HG03066 (cell line): ENCODE measurements around the gene OR9A2.

Experiments
- ATAC-seq: cut with Tn5 transposase; IDR thresholded peaks from one replicate; pipeline ENCODE4 v1.9.1; 2021; ENCODE audit warnings: low read depth; ENCODE audit not compliant: unreplicated experiment

Gene OR9A2

DNA sequence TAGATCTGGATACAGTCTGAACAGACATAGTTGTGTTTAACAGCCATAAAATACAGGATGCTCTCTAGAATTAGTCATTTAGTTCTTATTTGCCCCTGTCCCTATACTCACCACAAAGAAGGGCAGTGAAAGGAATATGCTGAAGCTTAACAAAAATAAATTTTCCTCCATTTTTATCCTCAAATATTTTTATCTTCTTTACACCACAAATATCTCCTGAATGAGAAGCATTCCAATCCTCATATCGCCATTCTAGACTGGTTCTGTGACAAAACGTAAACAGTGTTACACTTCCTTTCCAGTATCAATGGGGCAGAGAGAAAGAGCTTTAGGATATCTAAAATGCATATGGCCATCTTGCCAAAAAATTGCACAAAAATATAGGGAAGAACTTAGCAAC, 1.6 kb downstream of the OR9A2 start:
- no peak for ATAC-seq

- ATAC-seq = no peak
Measured at GRCh38 chr7:143023047-143023446, 3.9 kb downstream of the OR9A2 start.

- no peak for ATAC-seq
Measured at GRCh38 chr7:143018931-143019330, 8.0 kb downstream of the OR9A2 start.

DNA sequence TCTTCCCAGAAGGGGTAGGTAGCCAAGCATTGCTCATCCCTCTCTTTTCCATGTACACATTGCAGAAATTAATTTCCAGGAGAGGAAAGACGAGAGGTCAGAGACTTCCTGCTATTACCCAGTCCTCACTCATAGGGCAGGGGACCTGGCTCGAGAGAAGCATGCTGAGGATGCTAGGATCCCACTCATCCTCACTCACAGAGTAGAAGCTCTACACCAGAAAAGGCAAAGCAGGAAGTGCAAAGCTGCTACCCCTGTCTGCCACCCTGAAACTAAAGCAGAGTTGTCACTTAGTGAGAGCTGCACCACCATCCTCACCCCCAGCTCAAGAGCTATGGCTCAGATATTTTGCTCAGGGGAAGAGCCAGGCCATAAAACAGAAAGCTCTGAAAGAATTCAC, 9.9 kb downstream of the OR9A2 start:
- no peak for ATAC-seq

GRCh38 chr7:143015926-143016490, 10.9 kb downstream of the OR9A2 start:
- ATAC-seq = no peak

- ATAC-seq = peak; percentile 56
Measured at GRCh38 chr7:143015084-143015483, 11.8 kb downstream of the OR9A2 start.

DNA sequence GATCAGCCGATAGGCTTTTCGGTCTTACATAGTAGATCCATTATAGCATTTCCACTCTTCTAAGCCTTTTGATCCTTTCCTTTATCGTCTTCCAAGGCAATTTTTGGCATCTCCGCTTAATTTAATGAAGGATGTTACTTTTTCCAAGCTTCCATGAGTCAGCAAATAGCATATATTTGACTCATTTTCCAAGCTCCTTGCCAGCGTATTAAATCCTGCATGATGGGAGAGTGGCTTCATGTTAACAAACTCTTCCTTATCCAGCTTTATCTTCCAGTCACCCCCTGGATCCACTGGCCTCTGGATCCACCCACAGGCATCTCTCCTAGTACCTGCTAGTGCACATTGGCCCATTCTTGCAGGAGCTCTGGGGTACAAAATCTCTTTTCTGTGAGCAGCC, 13.0 kb downstream of the OR9A2 start:
- ATAC-seq = no peak

DNA sequence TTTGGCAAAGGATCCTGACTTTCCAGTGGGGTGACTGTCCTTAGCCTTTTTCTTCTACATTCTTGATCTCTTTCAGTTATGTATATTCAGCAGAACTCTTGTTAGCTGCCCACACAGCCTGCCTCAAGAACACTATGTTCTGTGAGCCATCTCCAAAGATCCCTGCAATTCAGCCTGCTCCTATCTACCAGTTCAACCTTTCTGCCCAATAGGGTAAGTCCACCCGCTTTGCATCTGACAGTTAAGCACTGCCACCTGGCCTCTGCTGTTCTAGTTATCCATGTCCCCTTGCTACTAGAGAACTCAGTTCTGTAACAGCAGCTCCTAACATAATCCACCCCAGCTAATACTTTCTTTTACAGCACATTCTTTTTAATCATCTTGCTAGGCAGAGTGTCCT, 13.5 kb downstream of the OR9A2 start:
- no peak for ATAC-seq

GRCh38 chr7:143012409-143012808, 14.5 kb downstream of the OR9A2 start:
- ATAC-seq = no peak

GRCh38 chr7:143012001-143012400, 14.9 kb downstream of the OR9A2 start:
- no peak for ATAC-seq

DNA sequence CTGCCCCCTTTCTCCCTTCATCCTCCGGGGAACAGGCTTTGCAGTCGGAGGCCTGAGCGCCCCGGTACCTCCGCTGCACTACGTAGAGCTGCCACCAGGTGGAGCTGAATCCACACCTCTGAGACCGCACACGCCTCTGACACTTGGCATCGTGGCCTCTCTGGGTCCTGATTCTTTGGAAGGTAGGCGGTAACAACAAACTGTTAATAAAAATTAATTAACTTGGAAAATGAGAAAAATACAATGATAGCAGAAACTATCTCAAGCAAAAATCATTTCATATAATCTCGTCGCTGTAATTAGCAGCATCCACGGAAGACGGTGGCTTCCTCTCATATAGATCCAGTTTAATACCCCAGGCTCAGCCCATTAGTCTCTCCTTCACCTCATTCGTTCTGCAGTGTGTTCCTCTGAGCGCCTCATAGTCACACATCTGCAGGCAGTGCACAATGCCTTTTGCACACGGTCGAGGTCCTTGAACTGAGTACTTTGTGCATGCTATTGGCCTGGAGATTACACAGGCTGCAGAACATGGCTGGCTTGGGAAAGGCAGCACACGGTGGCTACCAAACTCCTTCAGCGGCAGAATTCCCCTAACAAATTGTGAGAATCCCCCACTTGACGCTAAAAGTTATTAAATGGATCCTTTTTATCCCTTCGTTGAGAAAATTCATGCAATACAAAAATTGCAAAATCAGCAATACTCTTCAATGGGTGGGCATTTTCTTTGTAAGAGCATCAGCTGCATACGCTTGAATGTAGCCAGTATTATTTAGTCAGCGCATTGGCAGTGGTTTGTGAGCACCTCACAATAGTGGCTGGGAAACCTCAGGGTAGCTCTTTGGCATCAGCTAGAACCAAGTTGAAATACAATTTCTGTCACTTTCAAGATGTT, 18.7 kb downstream of the OR9A2 start:
- ATAC-seq = peak; percentile 89

- ATAC-seq = no peak
Measured at GRCh38 chr7:143005632-143006260, 21.2 kb downstream of the OR9A2 start.

DNA sequence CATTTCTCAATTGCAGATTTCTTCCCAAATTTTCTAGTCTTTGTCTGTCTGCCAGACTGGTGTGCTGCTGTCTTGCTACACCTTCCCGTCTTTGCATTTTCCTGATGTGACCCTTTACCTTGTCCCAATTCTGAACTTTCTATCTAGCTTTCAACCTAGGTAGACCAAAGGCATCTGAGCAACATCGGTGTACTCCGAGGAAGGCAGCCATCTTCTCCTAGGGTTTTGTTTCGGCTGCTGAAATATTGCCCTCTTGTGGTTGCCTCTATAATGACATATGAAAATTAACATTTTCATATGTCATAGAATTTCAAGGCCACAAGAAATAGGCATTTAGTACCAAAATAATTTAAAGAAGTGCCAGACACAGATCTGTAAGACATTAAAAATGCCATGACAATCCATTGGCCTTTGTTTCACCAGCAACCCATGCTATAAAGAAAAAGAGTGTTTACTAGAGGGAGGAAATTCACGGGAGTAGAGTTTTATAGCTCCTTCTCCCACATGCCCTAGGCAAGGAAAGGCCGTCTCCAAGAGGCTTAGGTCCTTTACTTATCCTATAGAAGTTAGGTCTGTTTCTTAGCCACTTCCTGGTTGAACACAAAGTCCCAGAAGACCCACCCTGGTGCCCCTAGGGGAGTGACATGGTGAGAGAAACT, 23.4 kb downstream of the OR9A2 start:
- ATAC-seq = peak; percentile 60

- no peak for ATAC-seq
Measured at GRCh38 chr7:143002898-143003297, 24.0 kb downstream of the OR9A2 start.

DNA sequence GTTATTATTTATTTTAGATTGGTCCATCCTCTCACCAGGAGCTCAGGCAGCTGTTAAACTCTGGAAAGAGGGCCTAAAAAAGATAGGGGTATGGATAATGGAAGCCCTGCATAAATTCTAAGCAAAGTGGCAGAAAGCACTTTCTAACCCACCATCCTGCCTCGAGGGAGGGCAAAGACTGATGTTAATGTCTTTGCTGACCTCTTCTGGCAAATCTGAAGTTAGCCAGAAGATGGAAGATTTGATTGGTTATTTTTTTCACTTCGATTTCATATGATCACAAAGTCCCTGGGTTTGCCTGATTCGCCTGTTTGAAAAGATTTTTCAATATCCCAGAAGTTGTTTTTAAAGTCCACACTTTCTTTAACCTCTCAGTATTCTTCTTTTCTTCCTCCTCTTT, 24.8 kb downstream of the OR9A2 start:
- no peak for ATAC-seq

GRCh38 chr7:143000648-143001047, 26.3 kb downstream of the OR9A2 start:
- ATAC-seq = no peak

DNA sequence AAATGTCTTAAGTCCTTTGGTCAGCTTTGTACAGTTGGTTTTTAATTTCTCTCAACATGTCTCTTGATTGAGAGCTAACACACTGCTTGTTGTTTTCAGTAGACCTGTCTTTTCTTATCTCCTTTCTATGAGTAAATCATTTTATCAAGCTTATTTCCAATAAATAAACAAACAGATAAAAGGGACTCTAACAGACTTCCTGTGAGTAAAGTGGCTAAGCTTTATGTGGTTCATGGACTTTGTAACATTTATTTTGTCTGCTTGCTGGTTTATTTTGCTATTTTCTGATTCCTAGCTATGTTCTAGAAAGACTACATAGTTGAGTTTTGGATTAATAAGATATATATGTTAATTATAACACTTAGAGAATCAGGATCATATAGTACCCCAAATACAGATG, 27.1 kb downstream of the OR9A2 start:
- no peak for ATAC-seq

DNA sequence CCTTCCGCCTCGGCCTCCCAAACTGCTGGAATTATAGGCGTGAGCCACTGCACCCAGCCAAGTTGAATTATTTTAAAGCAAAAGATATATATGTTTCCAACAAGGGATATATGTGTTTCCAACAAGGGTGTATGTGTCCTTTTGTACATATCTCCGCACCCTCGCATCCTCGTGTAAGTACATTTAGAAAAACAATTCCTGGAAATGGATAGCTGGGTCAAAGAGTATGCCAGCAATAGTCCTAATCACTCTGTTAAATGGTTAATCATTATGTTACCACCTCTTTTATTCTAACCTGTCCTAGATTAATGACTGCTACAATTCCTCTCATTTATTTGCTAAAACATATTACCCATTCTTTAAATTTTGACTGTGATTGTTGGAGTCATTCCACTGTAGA, 28.0 kb downstream of the OR9A2 start:
- no peak for ATAC-seq

DNA sequence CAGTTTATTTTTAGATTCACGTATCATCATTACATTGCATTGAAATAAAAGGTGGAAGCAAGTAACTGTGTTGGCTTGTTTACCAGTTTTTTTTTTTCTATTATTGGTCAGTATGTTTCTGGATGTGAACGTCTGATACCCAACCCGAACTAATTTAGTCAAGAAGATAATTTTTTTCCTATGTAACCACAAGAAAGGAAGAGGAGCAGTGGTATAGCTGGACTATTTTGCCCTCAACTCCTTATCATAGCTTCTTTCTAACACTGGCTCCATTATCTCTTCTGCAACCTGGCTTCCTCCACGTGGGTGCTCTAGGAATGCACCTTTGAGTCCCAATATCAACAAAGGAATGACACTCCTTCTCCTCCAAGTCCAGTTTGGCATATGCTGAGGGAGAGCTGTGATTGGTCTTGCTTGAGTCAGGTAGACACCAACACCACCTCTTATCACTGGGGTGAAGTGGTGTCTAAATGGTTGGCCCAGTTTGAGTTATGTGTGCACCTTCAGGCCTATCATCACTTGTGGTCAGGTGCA, 29.4 kb downstream of the OR9A2 start:
- ATAC-seq = no peak

DNA sequence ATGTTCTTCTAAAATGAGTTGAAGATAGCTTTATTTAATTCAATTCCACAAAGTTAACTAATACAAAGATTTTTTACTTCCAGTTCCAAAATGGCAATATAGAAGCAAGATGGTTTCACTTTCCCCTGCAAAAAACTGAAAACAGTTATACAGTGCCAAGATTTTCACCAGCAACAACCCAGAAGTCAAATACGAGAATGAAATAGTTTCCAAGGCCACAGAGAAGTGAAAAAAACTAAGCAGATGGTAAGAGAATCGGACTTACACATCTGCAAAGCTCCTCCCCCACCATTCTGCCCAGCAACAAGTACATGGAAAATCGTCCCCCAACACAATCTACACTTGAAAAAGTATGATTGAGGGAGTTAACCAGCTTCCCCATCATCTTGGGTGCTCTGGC, 34.5 kb downstream of the OR9A2 start:
- no peak for ATAC-seq

DNA sequence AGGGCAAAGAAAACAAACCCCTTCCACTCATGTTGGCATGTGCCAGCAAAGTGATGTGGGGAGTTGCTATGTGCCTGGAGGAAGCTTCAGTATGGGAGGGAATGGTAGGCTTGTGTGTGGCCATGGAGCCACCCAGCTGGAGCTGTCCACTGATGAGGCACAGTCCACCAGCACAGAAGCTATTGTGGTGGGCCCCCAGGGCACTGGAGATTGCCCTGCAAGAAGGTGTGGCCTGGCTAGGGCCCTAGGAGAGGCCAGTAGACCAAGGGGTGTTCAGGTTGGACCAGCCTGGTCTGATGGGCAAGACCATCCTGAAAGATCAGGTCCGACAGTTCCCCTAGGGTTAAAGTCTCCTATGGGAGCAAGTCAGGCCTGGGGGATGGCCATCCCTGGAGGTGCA, 42.6 kb downstream of the OR9A2 start:
- ATAC-seq = no peak
